WERI-Rb-1 (cell line): Measurements from ENCODE around the gene PRPF4.

Source experiments
- DNase-seq: peaks from one replicate; pipeline ENCODE4 v3.0.0-alpha.2; 2020
- H3K27ac ChIP-seq: fragments of 250-450 bp; sonication (Bioruptor Pico); 2 replicates; pipeline ENCODE4 v1.5.1; 2020; ENCODE audit warnings: mild to moderate bottlenecking, moderate library complexity
- H3K27me3 ChIP-seq: fragments of 250-450 bp; sonication (Bioruptor Pico); 2 replicates; pipeline ENCODE4 v1.5.1; 2021; ENCODE audit warnings: mild to moderate bottlenecking, low read depth, moderate library complexity; ENCODE audit not compliant: insufficient read depth, severe bottlenecking
- H3K36me3 ChIP-seq: fragments of 250-450 bp; sonication (Bioruptor Pico); 2 replicates; pipeline ENCODE4 v1.5.1; 2020; ENCODE audit warnings: mild to moderate bottlenecking, moderate library complexity
- H3K4me3 ChIP-seq: 2 replicates; pipeline ENCODE4 v1.5.1; 2011; ENCODE audit warnings: low read depth, mild to moderate bottlenecking, control low read depth, low read length
- H3K9me3 ChIP-seq: fragments of 250-450 bp; sonication (Bioruptor Pico); 2 replicates; pipeline ENCODE4 v1.5.1; 2021; ENCODE audit warnings: mild to moderate bottlenecking, moderate library complexity; ENCODE audit not compliant: severe bottlenecking
- CTCF ChIP-seq: IDR thresholded peaks from 2 replicates; pipeline ENCODE4 v1.5.1; 2011; ENCODE audit warnings: low read depth, mild to moderate bottlenecking, control low read depth, inconsistent platforms, low read length

PRPF4 gene

GRCh38 chr9:113269871-113270270 lies 5.6 kb upstream of the PRPF4 start:
- DNase-seq = peak; percentile 50
- peaks cover 60% of the 10 kb centered on the region for H3K36me3 ChIP-seq
- peak overlapping the region; percentile 13; the same call in 1 of the 2 replicates for H3K27ac ChIP-seq

GRCh38 chr9:113274474-113275156 lies 843 bp upstream of the PRPF4 start:
- peak overlapping the region; percentile 72 for H3K4me3 ChIP-seq
- H3K27ac ChIP-seq = peak overlapping the region; percentile 91
- H3K27me3 ChIP-seq = no peaks in the 10 kb centered on the region
- H3K36me3 ChIP-seq = peaks cover 63% of the 10 kb centered on the region
- peak; percentile 51 for DNase-seq
- no peaks in the 10 kb centered on the region for H3K9me3 ChIP-seq
- peak; percentile 56 for TF ChIP-seq CTCF

More at GRCh38 chr9:113269871-113270270, 5.6 kb upstream of the PRPF4 start:
- Histone ChIP-seq H3K27me3 (no peaks in the 10 kb centered on the region), H3K9me3 (no peaks in the 10 kb centered on the region), H3K4me3 (no peak overlapping the region)
- no peak for TF ChIP-seq CTCF

- no peak for TF ChIP-seq CTCF
- no peak overlapping the region for H3K4me3 ChIP-seq
- no peak overlapping the region for H3K27ac ChIP-seq
- no peak for DNase-seq
- no peaks in the 10 kb centered on the region for H3K27me3 ChIP-seq
- peaks cover 74% of the 10 kb centered on the region for H3K36me3 ChIP-seq
- H3K9me3 ChIP-seq = no peaks in the 10 kb centered on the region
Observed at GRCh38 chr9:113278840-113279239, 3.4 kb downstream of the PRPF4 start.

GRCh38 chr9:113281356-113281755 lies 5.9 kb downstream of the PRPF4 start:
- DNase-seq = no peak
- peaks cover 94% of the 10 kb centered on the region for H3K36me3 ChIP-seq
- H3K27ac ChIP-seq = no peak overlapping the region
- no peak for TF ChIP-seq CTCF
- H3K4me3 ChIP-seq = no peak overlapping the region
- H3K9me3 ChIP-seq = no peaks in the 10 kb centered on the region
- H3K27me3 ChIP-seq = no peaks in the 10 kb centered on the region

GRCh38 chr9:113289091-113289490 lies 13.6 kb downstream of the PRPF4 start:
- no peak overlapping the region for H3K4me3 ChIP-seq
- no peak for DNase-seq
- no peaks in the 10 kb centered on the region for H3K27me3 ChIP-seq
- no peak overlapping the region for H3K27ac ChIP-seq
- H3K36me3 ChIP-seq = peaks cover 97% of the 10 kb centered on the region
- no peaks in the 10 kb centered on the region for H3K9me3 ChIP-seq
- TF ChIP-seq CTCF = no peak
